Measurements from ENCODE around the gene NAP1L1.

The NAP1L1 gene

GRCh38 chr12:75997658-75998057 is 86.8 kb downstream of the NAP1L1 start:
- no peak overlapping the region for H3K4me3 ChIP-seq (ENCODE audit: low read depth, low read length)
- H3K4ac ChIP-seq (ENCODE audit: low read depth, low read length) = no peak overlapping the region
- no peak overlapping the region for H3K14ac ChIP-seq (ENCODE audit: low read length)
- no peak overlapping the region for H3K4me2 ChIP-seq (ENCODE audit: low read length)
- no peak overlapping the region for H3K18ac ChIP-seq (ENCODE audit: low read length)
- no peak overlapping the region for H3K23ac ChIP-seq (ENCODE audit: low read length)
- H3K79me2 ChIP-seq (ENCODE audit: control insufficient read depth, insufficient read depth, low read length, poor library complexity) = no peaks in the 10 kb centered on the region
- H2BK120ac ChIP-seq (ENCODE audit: insufficient read depth, low read length, poor library complexity) = no peak overlapping the region
- H4K8ac ChIP-seq (ENCODE audit: low read depth, low read length) = no peak overlapping the region
- no peak overlapping the region for H2AK5ac ChIP-seq (ENCODE audit: low read length)
- H2BK12ac ChIP-seq (ENCODE audit: low read length) = no peak overlapping the region
- no CpG with 5 or more reads among the region's 3 CpGs for WGBS (ENCODE audit: extremely low coverage, insufficient coverage, insufficient read length)
- peaks cover 0 to 4% of the 10 kb centered on the region in 2 experiments for H3K4me1 ChIP-seq (ENCODE audit: control insufficient read depth in 1 of 2, insufficient read depth in 2 of 2, low read length in 2 of 2)
- H3K27me3 ChIP-seq (ENCODE audit: insufficient read depth, low read length) = no peaks in the 10 kb centered on the region
- no peak overlapping the region for H4K12ac ChIP-seq (ENCODE audit: low read depth, low read length)
- H2BK5ac ChIP-seq (ENCODE audit: low read depth, low read length, poor library complexity) = no peak overlapping the region
- H3K79me1 ChIP-seq (ENCODE audit: low read length) = no peaks in the 10 kb centered on the region
- H3K36me3 ChIP-seq (ENCODE audit: control insufficient read depth in 1 of 2, insufficient read depth in 2 of 2, low read length in 2 of 2) = no peaks in the 10 kb centered on the region
- no peak overlapping the region for H4K91ac ChIP-seq (ENCODE audit: low read depth, low read length)
- H3K9me3 ChIP-seq (ENCODE audit: insufficient read depth, low read depth, low read length) = no peaks in the 10 kb centered on the region
- H3K27ac ChIP-seq (ENCODE audit: low read depth, low read length) = no peak overlapping the region
- no peak for DNase-seq
- H2AFZ ChIP-seq (ENCODE audit: insufficient read depth, low read length, poor library complexity) = no peak overlapping the region
- no peak overlapping the region for H3K9ac ChIP-seq (ENCODE audit: low read length)

GRCh38 chr12:75996861-75997447 is 87.5 kb downstream of the NAP1L1 start:
- H2BK120ac ChIP-seq (ENCODE audit: insufficient read depth, low read length, poor library complexity) = no peak overlapping the region
- no peaks in the 10 kb centered on the region for H3K79me2 ChIP-seq (ENCODE audit: control insufficient read depth, insufficient read depth, low read length, poor library complexity)
- H3K18ac ChIP-seq (ENCODE audit: low read length) = no peak overlapping the region
- H3K4ac ChIP-seq (ENCODE audit: low read depth, low read length) = no peak overlapping the region
- no peak overlapping the region for H2BK12ac ChIP-seq (ENCODE audit: low read length)
- H4K8ac ChIP-seq (ENCODE audit: low read depth, low read length) = no peak overlapping the region
- H3K23ac ChIP-seq (ENCODE audit: low read length) = no peak overlapping the region
- no peak overlapping the region for H4K12ac ChIP-seq (ENCODE audit: low read depth, low read length)
- no peak overlapping the region for H2AFZ ChIP-seq (ENCODE audit: insufficient read depth, low read length, poor library complexity)
- no peak overlapping the region for H3K4me3 ChIP-seq (ENCODE audit: low read depth, low read length)
- H3K27ac ChIP-seq (ENCODE audit: low read depth, low read length) = no peak overlapping the region
- no peaks in the 10 kb centered on the region for H3K9me3 ChIP-seq (ENCODE audit: insufficient read depth, low read depth, low read length)
- no peak overlapping the region for H3K4me2 ChIP-seq (ENCODE audit: low read length)
- no peak overlapping the region for H2AK5ac ChIP-seq (ENCODE audit: low read length)
- no peaks in the 10 kb centered on the region for H3K79me1 ChIP-seq (ENCODE audit: low read length)
- H3K4me1 ChIP-seq (ENCODE audit: control insufficient read depth in 1 of 2, insufficient read depth in 2 of 2, low read length in 2 of 2) = peaks cover 0 to 4% of the 10 kb centered on the region in 2 experiments
- no peak overlapping the region for H3K14ac ChIP-seq (ENCODE audit: low read length)
- WGBS (ENCODE audit: extremely low coverage, insufficient coverage, insufficient read length) = no CpG with 5 or more reads among the region's 1 CpG
- H2BK5ac ChIP-seq (ENCODE audit: low read depth, low read length, poor library complexity) = no peak overlapping the region
- DNase-seq = no peak
- no peak overlapping the region for H4K91ac ChIP-seq (ENCODE audit: low read depth, low read length)
- H3K36me3 ChIP-seq (ENCODE audit: control insufficient read depth in 1 of 2, insufficient read depth in 2 of 2, low read length in 2 of 2) = no peaks in the 10 kb centered on the region
- H3K27me3 ChIP-seq (ENCODE audit: insufficient read depth, low read length) = no peaks in the 10 kb centered on the region
- no peak overlapping the region for H3K9ac ChIP-seq (ENCODE audit: low read length)

- H3K36me3 ChIP-seq (ENCODE audit: control insufficient read depth in 1 of 2, insufficient read depth in 2 of 2, low read length in 2 of 2) = no peaks in the 10 kb centered on the region
- H3K23ac ChIP-seq (ENCODE audit: low read length) = no peak overlapping the region
- no peak overlapping the region for H3K18ac ChIP-seq (ENCODE audit: low read length)
- H3K79me2 ChIP-seq (ENCODE audit: control insufficient read depth, insufficient read depth, low read length, poor library complexity) = no peaks in the 10 kb centered on the region
- H4K12ac ChIP-seq (ENCODE audit: low read depth, low read length) = no peak overlapping the region
- no peak overlapping the region for H3K14ac ChIP-seq (ENCODE audit: low read length)
- H2AFZ ChIP-seq (ENCODE audit: insufficient read depth, low read length, poor library complexity) = no peak overlapping the region
- no peaks in the 10 kb centered on the region for H3K27me3 ChIP-seq (ENCODE audit: insufficient read depth, low read length)
- no peak for DNase-seq
- H3K79me1 ChIP-seq (ENCODE audit: low read length) = no peaks in the 10 kb centered on the region
- no peaks in the 10 kb centered on the region for H3K9me3 ChIP-seq (ENCODE audit: insufficient read depth, low read depth, low read length)
- H3K4me1 ChIP-seq (ENCODE audit: control insufficient read depth in 1 of 2, insufficient read depth in 2 of 2, low read length in 2 of 2) = peaks cover 0 to 4% of the 10 kb centered on the region in 2 experiments
- H3K27ac ChIP-seq (ENCODE audit: low read depth, low read length) = no peak overlapping the region
- H2BK120ac ChIP-seq (ENCODE audit: insufficient read depth, low read length, poor library complexity) = no peak overlapping the region
- H2BK12ac ChIP-seq (ENCODE audit: low read length) = no peak overlapping the region
- H4K8ac ChIP-seq (ENCODE audit: low read depth, low read length) = no peak overlapping the region
- H3K4me2 ChIP-seq (ENCODE audit: low read length) = no peak overlapping the region
- H3K4me3 ChIP-seq (ENCODE audit: low read depth, low read length) = no peak overlapping the region
- no peak overlapping the region for H2BK5ac ChIP-seq (ENCODE audit: low read depth, low read length, poor library complexity)
- no peak overlapping the region for H3K9ac ChIP-seq (ENCODE audit: low read length)
- no peak overlapping the region for H2AK5ac ChIP-seq (ENCODE audit: low read length)
- no peak overlapping the region for H3K4ac ChIP-seq (ENCODE audit: low read depth, low read length)
- H4K91ac ChIP-seq (ENCODE audit: low read depth, low read length) = no peak overlapping the region
Measured at GRCh38 chr12:75995691-75996090, 88.8 kb downstream of the NAP1L1 start.

GRCh38 chr12:75994069-75994740 is 90.3 kb downstream of the NAP1L1 start:
- Histone ChIP-seq H4K91ac (ENCODE audit: low read depth, low read length) (no peak overlapping the region), H2BK120ac (ENCODE audit: insufficient read depth, low read length, poor library complexity) (no peak overlapping the region), H3K9me3 (ENCODE audit: insufficient read depth, low read depth, low read length) (no peaks in the 10 kb centered on the region), H3K27ac (ENCODE audit: low read depth, low read length) (no peak overlapping the region), H3K14ac (ENCODE audit: low read length) (no peak overlapping the region), H3K4ac (ENCODE audit: low read depth, low read length) (no peak overlapping the region), H3K4me2 (ENCODE audit: low read length) (peak overlapping the region; percentile 19), H3K36me3 (ENCODE audit: control insufficient read depth in 1 of 2, insufficient read depth in 2 of 2, low read length in 2 of 2) (no peaks in the 10 kb centered on the region), H4K8ac (ENCODE audit: low read depth, low read length) (no peak overlapping the region), H2BK12ac (ENCODE audit: low read length) (no peak overlapping the region), H3K4me1 (ENCODE audit: control insufficient read depth in 1 of 2, insufficient read depth in 2 of 2, low read length in 2 of 2) (peaks cover 0 to 4% of the 10 kb centered on the region in 2 experiments), H4K12ac (ENCODE audit: low read depth, low read length) (no peak overlapping the region), H3K9ac (ENCODE audit: low read length) (no peak overlapping the region), H3K18ac (ENCODE audit: low read length) (no peak overlapping the region), H2BK5ac (ENCODE audit: low read depth, low read length, poor library complexity) (no peak overlapping the region), H3K27me3 (ENCODE audit: insufficient read depth, low read length) (no peaks in the 10 kb centered on the region), H3K23ac (ENCODE audit: low read length) (no peak overlapping the region), H3K4me3 (ENCODE audit: low read depth, low read length) (no peak overlapping the region), H3K79me1 (ENCODE audit: low read length) (no peaks in the 10 kb centered on the region), H2AFZ (ENCODE audit: insufficient read depth, low read length, poor library complexity) (no peak overlapping the region), H2AK5ac (ENCODE audit: low read length) (no peak overlapping the region), H3K79me2 (ENCODE audit: control insufficient read depth, insufficient read depth, low read length, poor library complexity) (no peaks in the 10 kb centered on the region)
- no CpG with 5 or more reads among the region's 4 CpGs for WGBS (ENCODE audit: extremely low coverage, insufficient coverage, insufficient read length)
- DNase-seq = peak in 1 of 2 donors; percentile 58
